Measurements from ENCODE around the gene PRKAB1.

- TF ChIP-seq CTCF (IDR thresholded peaks at IDR 0.05) (no peak), POLR2AphosphoS5 (IDR thresholded peaks at IDR 0.05; ENCODE audit: low read depth, low read length) (no peak)
These were observed 46.1 kb upstream of the PRKAB1 start for GRCh38 chr12:119621878-119622277.

All from Panc1 (cell line).